Measurements from ENCODE around the gene TOX2.

DNA sequence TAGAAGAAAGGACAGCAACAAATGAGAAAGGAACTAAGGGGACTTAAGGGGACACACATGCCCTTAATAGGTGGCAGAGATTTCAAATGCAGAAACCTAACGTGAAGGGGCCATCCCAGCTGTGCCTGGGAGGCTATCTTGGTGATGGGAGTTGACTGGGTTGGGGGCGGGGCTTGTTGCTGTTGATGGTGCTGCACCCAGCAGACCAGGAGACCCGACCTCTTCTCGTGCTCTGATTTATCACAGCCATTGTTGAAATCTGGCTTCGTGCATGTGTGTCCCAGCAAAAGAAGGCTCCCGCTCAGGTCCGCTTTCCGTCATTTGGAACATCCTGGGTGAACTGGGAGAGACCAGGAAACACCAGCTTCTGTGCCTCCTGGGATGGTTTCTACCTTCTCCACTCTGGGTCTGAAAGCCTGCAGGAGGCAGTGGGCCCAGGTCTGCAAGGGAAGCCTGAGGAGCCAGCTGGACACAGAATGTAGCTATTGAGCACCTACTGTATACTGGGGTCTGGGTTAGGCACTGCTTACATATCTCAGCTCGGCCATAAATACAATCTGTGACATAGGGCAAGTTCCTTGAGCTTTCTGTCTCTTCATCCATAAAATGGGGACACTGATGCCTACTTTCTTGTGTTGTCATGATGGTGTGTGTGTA lies 32.1 kb downstream of the TOX2 start:
- TF ChIP-seq, protein P1, sequence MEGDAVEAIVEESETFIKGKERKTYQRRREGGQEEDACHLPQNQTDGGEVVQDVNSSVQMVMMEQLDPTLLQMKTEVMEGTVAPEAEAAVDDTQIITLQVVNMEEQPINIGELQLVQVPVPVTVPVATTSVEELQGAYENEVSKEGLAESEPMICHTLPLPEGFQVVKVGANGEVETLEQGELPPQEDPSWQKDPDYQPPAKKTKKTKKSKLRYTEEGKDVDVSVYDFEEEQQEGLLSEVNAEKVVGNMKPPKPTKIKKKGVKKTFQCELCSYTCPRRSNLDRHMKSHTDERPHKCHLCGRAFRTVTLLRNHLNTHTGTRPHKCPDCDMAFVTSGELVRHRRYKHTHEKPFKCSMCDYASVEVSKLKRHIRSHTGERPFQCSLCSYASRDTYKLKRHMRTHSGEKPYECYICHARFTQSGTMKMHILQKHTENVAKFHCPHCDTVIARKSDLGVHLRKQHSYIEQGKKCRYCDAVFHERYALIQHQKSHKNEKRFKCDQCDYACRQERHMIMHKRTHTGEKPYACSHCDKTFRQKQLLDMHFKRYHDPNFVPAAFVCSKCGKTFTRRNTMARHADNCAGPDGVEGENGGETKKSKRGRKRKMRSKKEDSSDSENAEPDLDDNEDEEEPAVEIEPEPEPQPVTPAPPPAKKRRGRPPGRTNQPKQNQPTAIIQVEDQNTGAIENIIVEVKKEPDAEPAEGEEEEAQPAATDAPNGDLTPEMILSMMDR (IDR thresholded peaks at IDR 0.05 in 8 of 11, conservative IDR thresholded peaks at IDR 0.05 in 3 of 11): no peak
- TF ChIP-seq POLR2A (IDR thresholded peaks at IDR 0.05): no peak
